H9 (cell line): ENCODE results near the gene FADS2. TPM values are rescaled to one million over a fixed set of nuclear protein-coding genes. Genes with fewer than 3 reads are reported as not detected.
A peak's percentile ranks its signal among the peaks of the same experiment; 100 is the strongest.

Source experiments
- DNase-seq: peaks from one replicate; pipeline ENCODE4 v3.0.0-alpha.2; 2017
- H2AFZ ChIP-seq: one replicate; pipeline ENCODE4 v1.6.1; 2013; ENCODE audit warnings: mild to moderate bottlenecking, low read length, control low read depth, moderate library complexity
- H2AK5ac ChIP-seq: 2 replicates; pipeline ENCODE4 v1.6.1; 2013; ENCODE audit warnings: low read length, control low read depth, mixed read lengths; ENCODE audit not compliant: insufficient read length
- H2BK120ac ChIP-seq: one replicate; pipeline ENCODE4 v1.6.1; 2013; ENCODE audit warnings: low read depth, mild to moderate bottlenecking, low read length, control low read depth, inconsistent platforms; ENCODE audit not compliant: poor library complexity, severe bottlenecking
- H2BK12ac ChIP-seq: 2 replicates; pipeline ENCODE4 v1.6.1; 2013; ENCODE audit warnings: low read length, control low read depth, mixed read lengths, low read depth; ENCODE audit not compliant: insufficient read length
- H2BK15ac ChIP-seq: 2 replicates; pipeline ENCODE4 v1.6.1; 2013; ENCODE audit warnings: low read depth, low read length, control low read depth
- H2BK20ac ChIP-seq: one replicate; pipeline ENCODE4 v1.6.1; 2013; ENCODE audit warnings: low read depth, mild to moderate bottlenecking, low read length, control low read depth, inconsistent platforms; ENCODE audit not compliant: poor library complexity, severe bottlenecking
- H2BK5ac ChIP-seq: 2 replicates; pipeline ENCODE4 v1.6.1; 2013; ENCODE audit warnings: low read length, control low read depth, mixed read lengths; ENCODE audit not compliant: insufficient read length
- H3K14ac ChIP-seq: 2 replicates; pipeline ENCODE4 v1.6.1; 2013; ENCODE audit warnings: low read length, control low read depth; ENCODE audit not compliant: insufficient read depth
- H3K18ac ChIP-seq: 2 replicates; pipeline ENCODE4 v1.6.1; 2013; ENCODE audit warnings: low read depth, mild to moderate bottlenecking, mixed read lengths, low read length, control low read depth; ENCODE audit not compliant: insufficient read length
- H3K23ac ChIP-seq: 2 replicates; pipeline ENCODE4 v1.6.1; 2013; ENCODE audit warnings: low read length, control low read depth, mixed read lengths, low read depth; ENCODE audit not compliant: insufficient read length
- H3K23me2 ChIP-seq: 2 replicates; pipeline ENCODE4 v1.6.1; 2013; ENCODE audit warnings: low read depth, mild to moderate bottlenecking, mixed read lengths, low read length, control low read depth; ENCODE audit not compliant: insufficient read length, poor library complexity, severe bottlenecking
- H3K27ac ChIP-seq: 2 replicates; pipeline ENCODE4 v1.5.1; 2013; ENCODE audit warnings: low read length, control low read depth, mixed read lengths, low read depth; ENCODE audit not compliant: insufficient read length
- H3K27me3 ChIP-seq: 2 replicates; pipeline ENCODE4 v1.6.1; 2013; ENCODE audit warnings: low read length, control low read depth, inconsistent platforms; ENCODE audit not compliant: insufficient read depth
- H3K4ac ChIP-seq: 2 replicates; pipeline ENCODE4 v1.6.1; 2013; ENCODE audit warnings: low read depth, mild to moderate bottlenecking, control low read depth, inconsistent platforms, low read length, moderate library complexity
- H3K4me1 ChIP-seq: 2 replicates; pipeline ENCODE4 v1.6.1; 2013; ENCODE audit warnings: low read length, control low read depth, inconsistent platforms; ENCODE audit not compliant: insufficient read depth
- H3K4me2 ChIP-seq: 2 replicates; pipeline ENCODE4 v1.6.1; 2013; ENCODE audit warnings: low read length, control low read depth, mixed read lengths; ENCODE audit not compliant: insufficient read length, insufficient read depth
- H3K56ac ChIP-seq: 2 replicates; pipeline ENCODE4 v1.6.1; 2013; ENCODE audit warnings: low read depth, mild to moderate bottlenecking, mixed read lengths, low read length, control low read depth; ENCODE audit not compliant: insufficient read length
- H3K79me1 ChIP-seq: 2 replicates; pipeline ENCODE4 v1.6.1; 2013; ENCODE audit warnings: low read depth, mild to moderate bottlenecking, moderate library complexity, low read length, control low read depth, inconsistent platforms; ENCODE audit not compliant: insufficient read depth, poor library complexity, severe bottlenecking
- H3K79me2 ChIP-seq: 2 replicates; pipeline ENCODE4 v1.6.1; 2013; ENCODE audit warnings: low read length, control low read depth, inconsistent platforms; ENCODE audit not compliant: insufficient read depth
- H3K9ac ChIP-seq: 2 replicates; pipeline ENCODE4 v1.6.1; 2013; ENCODE audit warnings: low read length, control low read depth, mixed read lengths; ENCODE audit not compliant: insufficient read length; ENCODE audit errors: extremely low read depth
- H3K9me3 ChIP-seq: one replicate; pipeline ENCODE4 v1.6.1; 2013; ENCODE audit warnings: low read depth, low read length, inconsistent platforms; ENCODE audit not compliant: control insufficient read depth
- H3T11ph ChIP-seq: one replicate; pipeline ENCODE4 v1.6.1; 2013; ENCODE audit warnings: mild to moderate bottlenecking, low read length, control low read depth, inconsistent platforms
- H4K20me1 ChIP-seq: one replicate; pipeline ENCODE4 v1.6.1; 2013; ENCODE audit not compliant: control insufficient read depth, insufficient read length, insufficient read depth
- H4K5ac ChIP-seq: 2 replicates; pipeline ENCODE4 v1.6.1; 2013; ENCODE audit warnings: low read depth, mild to moderate bottlenecking, mixed read lengths, low read length, control low read depth; ENCODE audit not compliant: insufficient read length
- H4K8ac ChIP-seq: replicated peaks from 2 replicates; pipeline ENCODE4 v1.6.1; 2013; ENCODE audit warnings: low read length, control low read depth, mixed read lengths, low read depth; ENCODE audit not compliant: insufficient read length
- H4K91ac ChIP-seq: 2 replicates; pipeline ENCODE4 v1.6.1; 2013; ENCODE audit warnings: low read depth, mild to moderate bottlenecking, moderate library complexity, mixed read lengths, low read length, control low read depth; ENCODE audit not compliant: insufficient read length
- H3K27ac Mint-ChIP-seq, 3 experiments: 2 replicates in 2 of 3; 3 replicates in 1 of 3; pipeline ENCODE4 v1.8.0; 2020 to 2021; ENCODE audit warnings: mixed read lengths in 3 of 3, mild to moderate bottlenecking in 1 of 3, moderate library complexity in 1 of 3
- H3K27me3 Mint-ChIP-seq: 2 replicates; pipeline ENCODE4 v1.8.0; 2021; ENCODE audit warnings: low read depth, mild to moderate bottlenecking, moderate library complexity, mixed read lengths
- H3K36me3 Mint-ChIP-seq, 3 experiments: 2 replicates in 2 of 3; 3 replicates in 1 of 3; pipeline ENCODE4 v1.8.0; 2020 to 2021; ENCODE audit warnings: low read depth in 3 of 3, mixed read lengths in 3 of 3; ENCODE audit not compliant: insufficient read depth in 1 of 3
- H3K4me1 Mint-ChIP-seq, 2 experiments: 2 replicates each; pipeline ENCODE4 v1.8.0; 2020; ENCODE audit warnings: mixed read lengths in 2 of 2
- H3K4me3 Mint-ChIP-seq, 2 experiments: 2 replicates in 1 of 2; 3 replicates in 1 of 2; pipeline ENCODE4 v1.8.0; 2020 to 2021; ENCODE audit warnings: mild to moderate bottlenecking in 2 of 2, mixed read lengths in 2 of 2, moderate library complexity in 1 of 2
- H3K9me3 Mint-ChIP-seq, 2 experiments: 2 replicates in 1 of 2; 3 replicates in 1 of 2; pipeline ENCODE4 v1.8.0; 2020; ENCODE audit warnings: mild to moderate bottlenecking in 2 of 2, mixed read lengths in 2 of 2, moderate library complexity in 1 of 2
- WGBS: extraction: QIAGEN DNeasy Blood & Tissue Kit; methylation state at CpG from one replicate; pipeline ENCODE4 v1.1.7; 2013; ENCODE audit warnings: missing lambda C conversion rate, low lambda C conversion rate, mixed read lengths; ENCODE audit not compliant: insufficient read length; ENCODE audit errors: extremely low coverage; 5-methylcytosine and 5-hydroxymethylcytosine counted together
- total RNA-seq: library from RNA; stranded (reverse); gene quantifications from 2 replicates; pipeline ENCODE4 v1.2.1, GENCODE V29; 2021
- TF ChIP-seq, protein P1 (sequence below): fragments of 200-600 bp; sonication (generic); conservative IDR thresholded peaks from 3 replicates; pipeline ENCODE4 v1.8.0; 2021; ENCODE audit warnings: antibody characterized with exemption, mild to moderate bottlenecking

Gene FADS2
- total RNA-seq, 1 experiment from 2014 or later, result 322 TPM

GRCh38 chr11:61795459-61795858, 32.6 kb upstream of the FADS2 start:
- no peak overlapping the region for H2BK20ac ChIP-seq
- no peak overlapping the region for H3K56ac ChIP-seq
- H3K23ac ChIP-seq, result no peak overlapping the region
- H3K36me3 Mint-ChIP-seq, result peaks cover 21 to 62% (median 48%) of the 10 kb centered on the region in 3 experiments
- H3K27ac Mint-ChIP-seq, result no peak overlapping the region
- H2BK12ac ChIP-seq, result no peak overlapping the region
- no peak overlapping the region for H3K9ac ChIP-seq
- H3K4me2 ChIP-seq, result no peak overlapping the region
- no peak overlapping the region for H3K14ac ChIP-seq
- H2AK5ac ChIP-seq, result no peak overlapping the region
- TF ChIP-seq, protein P1, sequence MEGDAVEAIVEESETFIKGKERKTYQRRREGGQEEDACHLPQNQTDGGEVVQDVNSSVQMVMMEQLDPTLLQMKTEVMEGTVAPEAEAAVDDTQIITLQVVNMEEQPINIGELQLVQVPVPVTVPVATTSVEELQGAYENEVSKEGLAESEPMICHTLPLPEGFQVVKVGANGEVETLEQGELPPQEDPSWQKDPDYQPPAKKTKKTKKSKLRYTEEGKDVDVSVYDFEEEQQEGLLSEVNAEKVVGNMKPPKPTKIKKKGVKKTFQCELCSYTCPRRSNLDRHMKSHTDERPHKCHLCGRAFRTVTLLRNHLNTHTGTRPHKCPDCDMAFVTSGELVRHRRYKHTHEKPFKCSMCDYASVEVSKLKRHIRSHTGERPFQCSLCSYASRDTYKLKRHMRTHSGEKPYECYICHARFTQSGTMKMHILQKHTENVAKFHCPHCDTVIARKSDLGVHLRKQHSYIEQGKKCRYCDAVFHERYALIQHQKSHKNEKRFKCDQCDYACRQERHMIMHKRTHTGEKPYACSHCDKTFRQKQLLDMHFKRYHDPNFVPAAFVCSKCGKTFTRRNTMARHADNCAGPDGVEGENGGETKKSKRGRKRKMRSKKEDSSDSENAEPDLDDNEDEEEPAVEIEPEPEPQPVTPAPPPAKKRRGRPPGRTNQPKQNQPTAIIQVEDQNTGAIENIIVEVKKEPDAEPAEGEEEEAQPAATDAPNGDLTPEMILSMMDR, result no peak
- H3K27me3 Mint-ChIP-seq, result no peaks in the 10 kb centered on the region; the same call in 1 of the 2 replicates
- H4K8ac ChIP-seq, result no peak overlapping the region
- no peak overlapping the region for H4K5ac ChIP-seq
- H2BK15ac ChIP-seq, result no peak overlapping the region
- H2BK5ac ChIP-seq, result no peak overlapping the region
- no peak overlapping the region for H3K18ac ChIP-seq
- H3K27me3 ChIP-seq, result no peaks in the 10 kb centered on the region
- no peak overlapping the region for H4K91ac ChIP-seq
- no peak overlapping the region for H3K4ac ChIP-seq
- H3K27ac ChIP-seq, result no peak overlapping the region
- no peak overlapping the region for H3T11ph ChIP-seq
- H3K79me1 ChIP-seq, result peaks cover 5% of the 10 kb centered on the region
- no CpG with 5 or more reads among the region's 12 CpGs for WGBS
- H3K9me3 Mint-ChIP-seq, result no peaks in the 10 kb centered on the region
- peaks cover 23 to 29% of the 10 kb centered on the region in 2 experiments for H3K4me1 Mint-ChIP-seq
- H3K23me2 ChIP-seq, result peaks cover 3% of the 10 kb centered on the region
- H2BK120ac ChIP-seq, result no peak overlapping the region
- no peaks in the 10 kb centered on the region for H3K4me1 ChIP-seq
- no peak for DNase-seq
- peak overlapping the region in 1 of 2 experiments; percentile 30; a peak in 1 of 5 replicates for H3K4me3 Mint-ChIP-seq
- peaks cover 16% of the 10 kb centered on the region; the same call in 1 of the 2 replicates for H3K79me2 ChIP-seq
- no peaks in the 10 kb centered on the region for H3K9me3 ChIP-seq
- no peaks in the 10 kb centered on the region for H4K20me1 ChIP-seq
- no peak overlapping the region for H2AFZ ChIP-seq
